ENCODE data around the gene LMBR1.

- TF ChIP-seq, protein P1, sequence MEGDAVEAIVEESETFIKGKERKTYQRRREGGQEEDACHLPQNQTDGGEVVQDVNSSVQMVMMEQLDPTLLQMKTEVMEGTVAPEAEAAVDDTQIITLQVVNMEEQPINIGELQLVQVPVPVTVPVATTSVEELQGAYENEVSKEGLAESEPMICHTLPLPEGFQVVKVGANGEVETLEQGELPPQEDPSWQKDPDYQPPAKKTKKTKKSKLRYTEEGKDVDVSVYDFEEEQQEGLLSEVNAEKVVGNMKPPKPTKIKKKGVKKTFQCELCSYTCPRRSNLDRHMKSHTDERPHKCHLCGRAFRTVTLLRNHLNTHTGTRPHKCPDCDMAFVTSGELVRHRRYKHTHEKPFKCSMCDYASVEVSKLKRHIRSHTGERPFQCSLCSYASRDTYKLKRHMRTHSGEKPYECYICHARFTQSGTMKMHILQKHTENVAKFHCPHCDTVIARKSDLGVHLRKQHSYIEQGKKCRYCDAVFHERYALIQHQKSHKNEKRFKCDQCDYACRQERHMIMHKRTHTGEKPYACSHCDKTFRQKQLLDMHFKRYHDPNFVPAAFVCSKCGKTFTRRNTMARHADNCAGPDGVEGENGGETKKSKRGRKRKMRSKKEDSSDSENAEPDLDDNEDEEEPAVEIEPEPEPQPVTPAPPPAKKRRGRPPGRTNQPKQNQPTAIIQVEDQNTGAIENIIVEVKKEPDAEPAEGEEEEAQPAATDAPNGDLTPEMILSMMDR (IDR thresholded peaks at IDR 0.05) = no peak
- no peak for TF ChIP-seq POLR2A (IDR thresholded peaks at IDR 0.05)
These were observed 81.3 kb downstream of the LMBR1 start for GRCh38 chr7:156811706-156812105.

Data from esophagus squamous epithelium (tissue), 4 donors.